Gastroesophageal sphincter (tissue), 4 donors: Measurements from ENCODE around the gene AEBP1. TPM values are rescaled to one million over a fixed set of nuclear protein-coding genes. Genes with fewer than 3 reads are reported as not detected.

Source experiments
- ATAC-seq: fragments of 150-250 bp; one replicate; pipeline ENCODE4 v1.9.1; 2016; ENCODE audit warnings: mild to moderate bottlenecking, moderate library complexity
- H3K27ac ChIP-seq, 4 donors: fragments of 200-600 bp; sonication (generic) in 3 of 4; 1 replicate in 3 of 4; 2 replicates in 1 of 4; pipeline ENCODE4 v1.5.1; 2016 to 2019
- H3K27me3 ChIP-seq: fragments of 200-600 bp; sonication (generic); one replicate; pipeline ENCODE4 v1.5.1; 2019
- H3K36me3 ChIP-seq, 2 donors: fragments of 200-600 bp; sonication (generic); one replicate each; pipeline ENCODE4 v1.5.1; 2019; ENCODE audit warnings: control low read depth in 1 of 2
- H3K4me1 ChIP-seq, 3 donors: fragments of 200-600 bp; sonication (generic); 1 replicate in 2 of 3; 2 replicates in 1 of 3; pipeline ENCODE4 v1.5.1; 2016 to 2019; ENCODE audit warnings: control low read depth in 2 of 3
- H3K4me3 ChIP-seq, 2 donors: fragments of 200-600 bp; sonication (generic); one replicate each; pipeline ENCODE4 v1.5.1; 2019; ENCODE audit warnings: mild to moderate bottlenecking in 1 of 2, moderate library complexity in 1 of 2
- H3K9me3 ChIP-seq, 3 donors: fragments of 200-600 bp; sonication (generic); one replicate each; pipeline ENCODE4 v1.5.1; 2017 to 2019; ENCODE audit warnings: control low read depth in 2 of 3
- CTCF ChIP-seq, 4 experiments: fragments of 200-600 bp in 2 of 4; fragments of 450-650 bp in 2 of 4; sonication (generic) in 1 of 4; IDR thresholded peaks; one replicate each; pipeline ENCODE4 v1.5.1; 2017 to 2019; ENCODE audit warnings: antibody characterized with exemption in 4 of 4, mild to moderate bottlenecking in 2 of 4, moderate library complexity in 2 of 4
- EP300 ChIP-seq: sonication (generic); formaldehyde crosslinking; IDR thresholded peaks from one replicate; pipeline ENCODE4 v1.6.1; 2017; ENCODE audit warnings: antibody characterized with exemption, mild to moderate bottlenecking
- POLR2A ChIP-seq, 2 donors: fragments of 450-650 bp; IDR thresholded peaks; one replicate each; pipeline ENCODE4 v1.6.1; 2017; ENCODE audit warnings: antibody characterized with exemption in 2 of 2, mild to moderate bottlenecking in 2 of 2, moderate library complexity in 1 of 2
- POLR2AphosphoS5 ChIP-seq: sonication (generic); formaldehyde crosslinking; IDR thresholded peaks from one replicate; pipeline ENCODE4 v1.6.1; 2017; ENCODE audit warnings: antibody characterized with exemption
- WGBS, 2 donors: methylation state at CpG; one replicate each; pipeline ENCODE4 v1.1.5; 2018; ENCODE audit warnings: low coverage in 1 of 2; 5-methylcytosine and 5-hydroxymethylcytosine counted together
- total RNA-seq, 4 donors: library from RNA; depleted of rRNA; stranded (reverse); fragments of >200 nt; gene quantifications; one replicate each; pipeline ENCODE4 v1.1.0, GENCODE V29; 2016

The AEBP1 gene
- total RNA-seq, 4 donors from 2014 or later = 101 to 248 (median 171) TPM

- no peaks in the 10 kb centered on the region for H3K9me3 ChIP-seq
- H3K27ac ChIP-seq = peak overlapping the region in 2 of 4 donors; percentile 10 to 36
- H3K27me3 ChIP-seq = no peaks in the 10 kb centered on the region
- H3K36me3 ChIP-seq = peaks cover 0 to 86% of the 10 kb centered on the region in 2 donors
- ATAC-seq = no peak
- peaks cover 0 to 68% (median 22%) of the 10 kb centered on the region in 3 donors for H3K4me1 ChIP-seq
- H3K4me3 ChIP-seq = no peak overlapping the region
- 86% methylated on average over 8 of the region's 9 CpGs; no CpG with 5 or more reads in 1 of the 2 donors for whole genome bisulfite sequencing, 2 donors
- TF ChIP-seq POLR2A (IDR thresholded peaks at IDR 0.05) (no peak), CTCF (IDR thresholded peaks at IDR 0.05) (no peak), EP300 (no peak), POLR2AphosphoS5 (no peak)
These were observed 27.1 kb upstream of the AEBP1 start for GRCh38 chr7:44077061-44077460.

GRCh38 chr7:44077681-44078091 is 26.5 kb upstream of the AEBP1 start:
- Histone ChIP-seq H3K4me3 (no peak overlapping the region), H3K27me3 (no peaks in the 10 kb centered on the region), H3K27ac (peak overlapping the region in 2 of 4 donors; percentile 10 to 36), H3K36me3 (peaks cover 0 to 83% of the 10 kb centered on the region in 2 donors), H3K9me3 (no peaks in the 10 kb centered on the region), H3K4me1 (peaks cover 0 to 61% (median 20%) of the 10 kb centered on the region in 3 donors)
- no peak for ATAC-seq
- no peak for TF ChIP-seq POLR2A (IDR thresholded peaks at IDR 0.05)
- TF ChIP-seq EP300 = no peak
- WGBS, 2 donors = 58% methylated on average over 5 of the region's 5 CpGs; no CpG with 5 or more reads in 1 of the 2 donors

GRCh38 chr7:44078521-44078920 is 25.6 kb upstream of the AEBP1 start:
- H3K27me3 ChIP-seq = no peaks in the 10 kb centered on the region
- no peak overlapping the region for H3K4me3 ChIP-seq
- peak overlapping the region in 2 of 4 donors; percentile 28 to 36 for H3K27ac ChIP-seq
- 42 to 57% methylated on average over 1 to 2 of the region's 8 CpGs for WGBS, 2 donors
- peaks cover 0 to 61% (median 15%) of the 10 kb centered on the region in 3 donors for H3K4me1 ChIP-seq
- no peaks in the 10 kb centered on the region for H3K9me3 ChIP-seq
- TF ChIP-seq POLR2A (IDR thresholded peaks at IDR 0.05) (no peak), CTCF (IDR thresholded peaks at IDR 0.05) (no peak), POLR2AphosphoS5 (no peak), EP300 (no peak)
- ATAC-seq = no peak
- H3K36me3 ChIP-seq = peaks cover 0 to 74% of the 10 kb centered on the region in 2 donors

GRCh38 chr7:44079331-44080021 is 24.7 kb upstream of the AEBP1 start:
- WGBS, 2 donors = 100% methylated on average over 5 of the region's 11 CpGs; no CpG with 5 or more reads in 1 of the 2 donors
- no peaks in the 10 kb centered on the region for H3K27me3 ChIP-seq
- H3K27ac ChIP-seq = peak overlapping the region in 2 of 4 donors; percentile 25 to 36
- TF ChIP-seq POLR2A (IDR thresholded peaks at IDR 0.05) (no peak), EP300 (no peak), POLR2AphosphoS5 (no peak), CTCF (IDR thresholded peaks at IDR 0.05) (no peak)
- no peak overlapping the region for H3K4me3 ChIP-seq
- no peaks in the 10 kb centered on the region for H3K9me3 ChIP-seq
- H3K36me3 ChIP-seq = peaks cover 0 to 65% of the 10 kb centered on the region in 2 donors
- H3K4me1 ChIP-seq = peaks cover 0 to 61% (median 17%) of the 10 kb centered on the region in 3 donors
- no peak for ATAC-seq

- 80 to 100% methylated on average over 1 to 2 of the region's 5 CpGs for WGBS, 2 donors
- H3K36me3 ChIP-seq = peaks cover 0 to 59% of the 10 kb centered on the region in 2 donors
- H3K27ac ChIP-seq = peak overlapping the region in 3 of 4 donors; percentile 20 to 94 (median 88)
- H3K27me3 ChIP-seq = no peaks in the 10 kb centered on the region
- H3K4me1 ChIP-seq = peaks cover 0 to 66% (median 17%) of the 10 kb centered on the region in 3 donors
- ATAC-seq = no peak
- TF ChIP-seq CTCF (IDR thresholded peaks at IDR 0.05) (no peak), EP300 (no peak), POLR2AphosphoS5 (no peak), POLR2A (IDR thresholded peaks at IDR 0.05) (no peak)
- H3K9me3 ChIP-seq = no peaks in the 10 kb centered on the region
- no peak overlapping the region for H3K4me3 ChIP-seq
These were observed 24.0 kb upstream of the AEBP1 start for GRCh38 chr7:44080118-44080517.
